Naive thymus-derived CD4-positive, alpha-beta T cell (primary cell): ENCODE measurements around the gene BDKRB2. TPM values are rescaled to one million over a fixed set of nuclear protein-coding genes. Genes with fewer than 3 reads are reported as not detected.

Experiments used
- ATAC-seq: fragments of 150-1000 bp; cut with Tn5 transposase; 2 replicates; pipeline ENCODE4 v1.10.0; 2021; ENCODE audit warnings: mild to moderate bottlenecking, moderate library complexity
- CTCF ChIA-PET: fragments of 350-600 bp; sonication (Branson Sonifier 250); formaldehyde crosslinking; loops from one replicate; lab custom pipeline; 2021; ENCODE audit warnings: antibody characterized with exemption; lab: Charles Lee
- POLR2A ChIA-PET: fragments of 350-600 bp; sonication (Branson Sonifier 250); formaldehyde crosslinking; loops from one replicate; lab custom pipeline; 2021; ENCODE audit warnings: antibody characterized with exemption, inconsistent platforms; lab: Charles Lee
- DNase-seq, 9 donors: peaks; one replicate each; pipeline versions ENCODE4 v3.0.0 to v3.0.0-alpha.2; 2020 to 2022; ENCODE audit warnings: mixed read lengths in 1 of 9
- H3K27ac ChIP-seq: one replicate; pipeline ENCODE4 v1.7.0; 2013; ENCODE audit warnings: mild to moderate bottlenecking, low read depth, low read length, moderate library complexity
- H3K27me3 ChIP-seq, 2 donors: one replicate each; pipeline ENCODE4 v1.7.0; 2013; ENCODE audit warnings: low read length in 2 of 2, mild to moderate bottlenecking in 2 of 2, moderate library complexity in 2 of 2; ENCODE audit not compliant: control insufficient read depth in 2 of 2, insufficient read depth in 2 of 2
- H3K36me3 ChIP-seq, 3 experiments: 1 replicate in 2 of 3; 2 replicates in 1 of 3; pipeline ENCODE4 v1.7.0; 2013; ENCODE audit warnings: low read length in 3 of 3, mild to moderate bottlenecking in 3 of 3, moderate library complexity in 1 of 3; ENCODE audit not compliant: insufficient read depth in 3 of 3, control insufficient read depth in 2 of 3
- H3K4me1 ChIP-seq, 2 donors: one replicate each; pipeline ENCODE4 v1.7.0; 2013; ENCODE audit warnings: low read length in 2 of 2, mild to moderate bottlenecking in 2 of 2, moderate library complexity in 1 of 2; ENCODE audit not compliant: control insufficient read depth in 2 of 2, insufficient read depth in 2 of 2
- H3K4me3 ChIP-seq: 2 replicates; pipeline ENCODE4 v1.7.0; 2013; ENCODE audit warnings: mild to moderate bottlenecking, low read length
- H3K9me3 ChIP-seq, 3 experiments: 1 replicate in 2 of 3; 2 replicates in 1 of 3; pipeline ENCODE4 v1.7.0; 2013; ENCODE audit warnings: low read length in 3 of 3; ENCODE audit not compliant: control insufficient read depth in 2 of 3
- H3K27ac Mint-ChIP-seq, 9 donors: one replicate each; pipeline ENCODE4 v1.8.0; 2020 to 2022; ENCODE audit warnings: mixed read lengths in 9 of 9, mild to moderate bottlenecking in 8 of 9, moderate library complexity in 5 of 9, inconsistent platforms in 2 of 9
- H3K27me3 Mint-ChIP-seq, 5 donors: one replicate each; pipeline ENCODE4 v1.8.0; 2021 to 2022; ENCODE audit warnings: mixed read lengths in 5 of 5, mild to moderate bottlenecking in 1 of 5
- H3K36me3 Mint-ChIP-seq, 5 donors: one replicate each; pipeline ENCODE4 v1.8.0; 2020 to 2022; ENCODE audit warnings: mixed read lengths in 5 of 5, mild to moderate bottlenecking in 3 of 5, inconsistent platforms in 1 of 5
- H3K4me1 Mint-ChIP-seq, 7 donors: one replicate each; pipeline ENCODE4 v1.8.0; 2020 to 2022; ENCODE audit warnings: mixed read lengths in 7 of 7, mild to moderate bottlenecking in 3 of 7, inconsistent platforms in 1 of 7
- H3K4me3 Mint-ChIP-seq, 10 donors: one replicate each; pipeline ENCODE4 v1.8.0; 2020 to 2022; ENCODE audit warnings: mild to moderate bottlenecking in 10 of 10, mixed read lengths in 10 of 10, moderate library complexity in 6 of 10, inconsistent platforms in 2 of 10
- H3K9me3 Mint-ChIP-seq, 11 donors: one replicate each; pipeline ENCODE4 v1.8.0; 2020 to 2022; ENCODE audit warnings: mixed read lengths in 11 of 11, mild to moderate bottlenecking in 4 of 11, inconsistent platforms in 1 of 11, moderate library complexity in 1 of 11
- intact Hi-C, 2 donors: fragments of 100-400 bp; cut with micrococcal nuclease; formaldehyde crosslinking; loops; one replicate each; pipeline ENCODE4 v1.15.1; 2023
- polyA plus RNA-seq, 2 donors: library from polyadenylated mRNA; unstranded; fragments of 300-500 nt; fragmentation: Illumina TruSeq; gene quantifications; one replicate each; pipeline ENCODE4 v1.2.3, GENCODE V29; 2021
- total RNA-seq, 6 experiments: library from RNA in 5 of 6; stranded (reverse) in 5 of 6; gene quantifications; 1 replicate in 5 of 6; 2 replicates in 1 of 6; pipeline ENCODE4 v1.2.3 and lab custom pipeline; 2021 to 2026

Gene BDKRB2
- total and polyA plus RNA-seq, 7 experiments from 2014 or later: 0.08 TPM; not detected in 6

GRCh38 chr14:96194262-96194656 is 10.4 kb upstream of the BDKRB2 start:
- H3K4me1 ChIP-seq: peaks cover 0 to 7% of the 10 kb centered on the region in 2 donors
- intact Hi-C loops: no loop called here
- DNase-seq: no peak
- no peak overlapping the region for H3K27ac ChIP-seq
- Mint-ChIP-seq H3K27me3 (peaks cover 0 to 13% (median 2%) of the 10 kb centered on the region in 5 donors), H3K4me1 (peaks cover 13 to 32% (median 29%) of the 10 kb centered on the region in 7 donors), H3K9me3 (peaks cover 0 to 26% (median 7%) of the 10 kb centered on the region in 11 donors), H3K4me3 (no peak overlapping the region), H3K27ac (no peak overlapping the region), H3K36me3 (peaks cover 0 to 3% (median 0%) of the 10 kb centered on the region in 5 donors)
- no peaks in the 10 kb centered on the region for H3K27me3 ChIP-seq
- peaks cover 0 to 15% (median 4%) of the 10 kb centered on the region in 3 experiments for H3K9me3 ChIP-seq
- no peaks in the 10 kb centered on the region for H3K36me3 ChIP-seq
- ChIA-PET CTCF (no interaction called here), POLR2A (no interaction called here)
- no peak overlapping the region for H3K4me3 ChIP-seq
- ATAC-seq: no peak

GRCh38 chr14:96194657-96195431 is 9.8 kb upstream of the BDKRB2 start:
- no peak for ATAC-seq
- H3K9me3 ChIP-seq: peaks cover 0 to 15% (median 4%) of the 10 kb centered on the region in 3 experiments

GRCh38 chr14:96195441-96196081 is 9.1 kb upstream of the BDKRB2 start:
- CTCF ChIA-PET: interaction anchor here (0.7 kb wide), 1 partner anchor 25 kb away, joined by 3 read pairs; no protein-coding TSS in a partner anchor
- Histone ChIP-seq H3K36me3 (no peaks in the 10 kb centered on the region), H3K27ac (no peak overlapping the region), H3K27me3 (no peaks in the 10 kb centered on the region), H3K9me3 (peaks cover 0 to 15% (median 4%) of the 10 kb centered on the region in 3 experiments), H3K4me3 (no peak overlapping the region), H3K4me1 (peaks cover 0 to 11% of the 10 kb centered on the region in 2 donors)
- peaks cover 13 to 36% (median 34%) of the 10 kb centered on the region in 7 donors for H3K4me1 Mint-ChIP-seq
- H3K27me3 Mint-ChIP-seq: peaks cover 0 to 13% (median 2%) of the 10 kb centered on the region in 5 donors
- intact Hi-C loops: loop anchor here in 1 of 2 donors (5.0 kb wide), 1 partner anchor 78 kb away; no protein-coding TSS in a partner anchor
- no peak for ATAC-seq
- H3K27ac Mint-ChIP-seq: peak overlapping the region in 1 of 9 donors; percentile 41
- H3K4me3 Mint-ChIP-seq: no peak overlapping the region
- POLR2A ChIA-PET: interaction anchor here (0.7 kb wide), 1 partner anchor 103 kb away, joined by 3 read pairs; no protein-coding TSS in a partner anchor
- peaks cover 0 to 3% (median 0%) of the 10 kb centered on the region in 5 donors for H3K36me3 Mint-ChIP-seq
- H3K9me3 Mint-ChIP-seq: peaks cover 0 to 26% (median 7%) of the 10 kb centered on the region in 11 donors
- DNase-seq: no peak

More at GRCh38 chr14:96194657-96195431, 9.8 kb upstream of the BDKRB2 start:
- POLR2A ChIA-PET: no interaction called here
- Mint-ChIP-seq H3K4me1 (peaks cover 13 to 36% (median 34%) of the 10 kb centered on the region in 7 donors), H3K27ac (no peak overlapping the region), H3K36me3 (peaks cover 0 to 3% (median 0%) of the 10 kb centered on the region in 5 donors), H3K9me3 (peaks cover 0 to 26% (median 7%) of the 10 kb centered on the region in 11 donors), H3K4me3 (peak overlapping the region in 1 of 10 donors; percentile 29), H3K27me3 (peaks cover 0 to 13% (median 2%) of the 10 kb centered on the region in 5 donors)
- Histone ChIP-seq H3K27ac (no peak overlapping the region), H3K27me3 (no peaks in the 10 kb centered on the region), H3K36me3 (no peaks in the 10 kb centered on the region), H3K4me1 (peaks cover 0 to 11% of the 10 kb centered on the region in 2 donors), H3K4me3 (no peak overlapping the region)
- DNase-seq: no peak
- CTCF ChIA-PET: interaction anchor here (0.7 kb wide), 1 partner anchor 24 kb away, joined by 3 read pairs; no protein-coding TSS in a partner anchor
- intact Hi-C loops: loop anchor here in 1 of 2 donors (5.0 kb wide), 1 partner anchor 78 kb away; no protein-coding TSS in a partner anchor

GRCh38 chr14:96197163-96197852 is 7.3 kb upstream of the BDKRB2 start:
- peaks cover 0 to 3% (median 0%) of the 10 kb centered on the region in 5 donors for H3K36me3 Mint-ChIP-seq
- peaks cover 13 to 36% (median 34%) of the 10 kb centered on the region in 7 donors for H3K4me1 Mint-ChIP-seq
- ChIA-PET CTCF (no interaction called here), POLR2A (interaction anchor here (1.8 kb wide), 1 partner anchor 11 kb away, joined by 5 read pairs; no protein-coding TSS in a partner anchor)
- no peak for DNase-seq
- H3K27me3 ChIP-seq: no peaks in the 10 kb centered on the region
- peak overlapping the region in 6 of 9 donors; percentile 60 to 91 (median 76) for H3K27ac Mint-ChIP-seq
- H3K4me3 ChIP-seq: no peak overlapping the region
- peaks cover 0 to 16% (median 5%) of the 10 kb centered on the region in 5 donors for H3K27me3 Mint-ChIP-seq
- intact Hi-C loops: loop anchor here in 1 of 2 donors (5.0 kb wide), 1 partner anchor 80 kb away; no protein-coding TSS in a partner anchor
- H3K4me1 ChIP-seq: peaks cover 0 to 11% of the 10 kb centered on the region in 2 donors
- no peak overlapping the region for H3K27ac ChIP-seq
- peaks cover 0 to 15% (median 4%) of the 10 kb centered on the region in 3 experiments for H3K9me3 ChIP-seq
- ATAC-seq: no peak
- H3K4me3 Mint-ChIP-seq: peak overlapping the region in 5 of 10 donors; percentile 12 to 88 (median 32)
- H3K36me3 ChIP-seq: no peaks in the 10 kb centered on the region
- H3K9me3 Mint-ChIP-seq: peaks cover 0 to 26% (median 7%) of the 10 kb centered on the region in 11 donors

GRCh38 chr14:96197969-96198368 is 6.7 kb upstream of the BDKRB2 start:
- Histone ChIP-seq H3K27ac (no peak overlapping the region), H3K27me3 (no peaks in the 10 kb centered on the region), H3K9me3 (peaks cover 0 to 15% (median 4%) of the 10 kb centered on the region in 3 experiments), H3K4me1 (peaks cover 0 to 11% of the 10 kb centered on the region in 2 donors), H3K4me3 (no peak overlapping the region), H3K36me3 (no peaks in the 10 kb centered on the region)
- Mint-ChIP-seq H3K9me3 (peaks cover 0 to 26% (median 7%) of the 10 kb centered on the region in 11 donors), H3K27ac (peak overlapping the region in 8 of 9 donors; percentile 9 to 91 (median 82)), H3K4me1 (peaks cover 13 to 38% (median 35%) of the 10 kb centered on the region in 7 donors), H3K27me3 (peaks cover 4 to 18% (median 8%) of the 10 kb centered on the region in 5 donors), H3K36me3 (peaks cover 0 to 4% (median 0%) of the 10 kb centered on the region in 5 donors), H3K4me3 (peak overlapping the region in 5 of 10 donors; percentile 26 to 88 (median 78))
- ATAC-seq: no peak
- no peak for DNase-seq
- ChIA-PET CTCF (interaction anchor here (1.1 kb wide), 1 partner anchor 97 kb away, joined by 3 read pairs; no protein-coding TSS in a partner anchor), POLR2A (interaction anchor here (1.8 kb wide), 1 partner anchor 12 kb away, joined by 5 read pairs; no protein-coding TSS in a partner anchor)
- intact Hi-C loops: loop anchor here in 1 of 2 donors (5.0 kb wide), 1 partner anchor 81 kb away; no protein-coding TSS in a partner anchor
